Measurements from ENCODE around the gene COL6A5.

Gene COL6A5

GRCh38 chr3:130456540-130456939 lies 111.1 kb downstream of the COL6A5 start:
- no peak for DNase-seq

- DNase-seq = no peak
These were observed 112.2 kb downstream of the COL6A5 start for GRCh38 chr3:130457671-130458070.

- DNase-seq = no peak
These were observed 114.5 kb downstream of the COL6A5 start for GRCh38 chr3:130459944-130460343.

GRCh38 chr3:130462089-130462488 lies 116.6 kb downstream of the COL6A5 start:
- DNase-seq = no peak

- DNase-seq = no peak
These were observed 117.7 kb downstream of the COL6A5 start for GRCh38 chr3:130463221-130463620.

- no peak for DNase-seq
These were observed 120.0 kb downstream of the COL6A5 start for GRCh38 chr3:130465521-130465920.

GRCh38 chr3:130468311-130468710 lies 122.8 kb downstream of the COL6A5 start:
- no peak for DNase-seq

GRCh38 chr3:130470126-130470525 lies 124.7 kb downstream of the COL6A5 start:
- no peak for DNase-seq

- no peak for DNase-seq
These were observed 127.9 kb downstream of the COL6A5 start for GRCh38 chr3:130473416-130473815.

GRCh38 chr3:130480736-130481135 lies 135.3 kb downstream of the COL6A5 start:
- no peak for DNase-seq

GRCh38 chr3:130488288-130488687 lies 142.8 kb downstream of the COL6A5 start:
- no peak for DNase-seq

GRCh38 chr3:130488769-130489450 lies 143.4 kb downstream of the COL6A5 start:
- DNase-seq = no peak

- no peak for DNase-seq
These were observed 144.8 kb downstream of the COL6A5 start for GRCh38 chr3:130490241-130490640.

- no peak for DNase-seq
These were observed 146.0 kb downstream of the COL6A5 start for GRCh38 chr3:130491431-130491830.

- no peak for DNase-seq
These were observed 159.2 kb downstream of the COL6A5 start for GRCh38 chr3:130504701-130505100.

GRCh38 chr3:130506031-130506430 lies 160.6 kb downstream of the COL6A5 start:
- DNase-seq = no peak

GRCh38 chr3:130507746-130508145 lies 162.3 kb downstream of the COL6A5 start:
- DNase-seq = no peak

- DNase-seq = no peak
These were observed 163.5 kb downstream of the COL6A5 start for GRCh38 chr3:130509008-130509407.

- DNase-seq = no peak
These were observed 169.2 kb downstream of the COL6A5 start for GRCh38 chr3:130514681-130515080.

- DNase-seq = no peak
These were observed 170.3 kb downstream of the COL6A5 start for GRCh38 chr3:130515755-130516154.

GRCh38 chr3:130516645-130517512 lies 171.4 kb downstream of the COL6A5 start, which contains the start of gene COL6A6:
TSS of gene COL6A6 (plus strand) at chr3:130517177. CDS start at chr3:130560365, 43,188 bp downstream.
- no peak for DNase-seq

GRCh38 chr3:130517602-130518001 lies 172.1 kb downstream of the COL6A5 start:
- DNase-seq = peak; percentile 8

- no peak for DNase-seq
These were observed 174.3 kb downstream of the COL6A5 start for GRCh38 chr3:130519754-130520153.

- DNase-seq = no peak
These were observed 176.9 kb downstream of the COL6A5 start for GRCh38 chr3:130522399-130522798.

All from T1000 (cell line).